ENCODE data around the gene HELT.

GRCh38 chr4:185061610-185062009 is 43.3 kb downstream of the HELT start:
- TF ChIP-seq, protein P1, sequence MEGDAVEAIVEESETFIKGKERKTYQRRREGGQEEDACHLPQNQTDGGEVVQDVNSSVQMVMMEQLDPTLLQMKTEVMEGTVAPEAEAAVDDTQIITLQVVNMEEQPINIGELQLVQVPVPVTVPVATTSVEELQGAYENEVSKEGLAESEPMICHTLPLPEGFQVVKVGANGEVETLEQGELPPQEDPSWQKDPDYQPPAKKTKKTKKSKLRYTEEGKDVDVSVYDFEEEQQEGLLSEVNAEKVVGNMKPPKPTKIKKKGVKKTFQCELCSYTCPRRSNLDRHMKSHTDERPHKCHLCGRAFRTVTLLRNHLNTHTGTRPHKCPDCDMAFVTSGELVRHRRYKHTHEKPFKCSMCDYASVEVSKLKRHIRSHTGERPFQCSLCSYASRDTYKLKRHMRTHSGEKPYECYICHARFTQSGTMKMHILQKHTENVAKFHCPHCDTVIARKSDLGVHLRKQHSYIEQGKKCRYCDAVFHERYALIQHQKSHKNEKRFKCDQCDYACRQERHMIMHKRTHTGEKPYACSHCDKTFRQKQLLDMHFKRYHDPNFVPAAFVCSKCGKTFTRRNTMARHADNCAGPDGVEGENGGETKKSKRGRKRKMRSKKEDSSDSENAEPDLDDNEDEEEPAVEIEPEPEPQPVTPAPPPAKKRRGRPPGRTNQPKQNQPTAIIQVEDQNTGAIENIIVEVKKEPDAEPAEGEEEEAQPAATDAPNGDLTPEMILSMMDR (IDR thresholded peaks at IDR 0.05; ENCODE audit: extremely low read depth in 1 of 2, insufficient read depth in 1 of 2, low read depth in 1 of 2, low read length in 2 of 2), result no peak
- no peak for TF ChIP-seq POLR2A (IDR thresholded peaks at IDR 0.05; ENCODE audit: low read depth, low read length)
- no peak for TF ChIP-seq EZH2 (IDR thresholded peaks at IDR 0.05; ENCODE audit: borderline replicate concordance, low read depth, low read length, severe bottlenecking)
- TF ChIP-seq POLR2AphosphoS5 (IDR thresholded peaks at IDR 0.05; ENCODE audit: insufficient read depth, low read depth, low read length), result no peak
- TF ChIP-seq, protein P2, sequence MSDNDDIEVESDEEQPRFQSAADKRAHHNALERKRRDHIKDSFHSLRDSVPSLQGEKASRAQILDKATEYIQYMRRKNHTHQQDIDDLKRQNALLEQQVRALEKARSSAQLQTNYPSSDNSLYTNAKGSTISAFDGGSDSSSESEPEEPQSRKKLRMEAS (IDR thresholded peaks at IDR 0.05; ENCODE audit: insufficient read depth, insufficient read length), result no peak

Measured in endothelial cell of umbilical vein (primary cell).